NCI-H187 (cell line): Measurements from ENCODE around the gene NOXA1.
"Not testable (repeated sequence)": the region's sequence is repeated elsewhere in the genome, so short reads cannot be mapped to it uniquely, and the experiment has no call there.

ENCODE experiments used
- DNase-seq, 2 experiments: peaks; one replicate each; lab custom pipeline; 2025; lab: John Stamatoyannopoulos, UW

NOXA1 gene

GRCh38 chr9:137465000-137465719 lies 42.0 kb downstream of the NOXA1 start:
- DNase-seq: no peak

DNA sequence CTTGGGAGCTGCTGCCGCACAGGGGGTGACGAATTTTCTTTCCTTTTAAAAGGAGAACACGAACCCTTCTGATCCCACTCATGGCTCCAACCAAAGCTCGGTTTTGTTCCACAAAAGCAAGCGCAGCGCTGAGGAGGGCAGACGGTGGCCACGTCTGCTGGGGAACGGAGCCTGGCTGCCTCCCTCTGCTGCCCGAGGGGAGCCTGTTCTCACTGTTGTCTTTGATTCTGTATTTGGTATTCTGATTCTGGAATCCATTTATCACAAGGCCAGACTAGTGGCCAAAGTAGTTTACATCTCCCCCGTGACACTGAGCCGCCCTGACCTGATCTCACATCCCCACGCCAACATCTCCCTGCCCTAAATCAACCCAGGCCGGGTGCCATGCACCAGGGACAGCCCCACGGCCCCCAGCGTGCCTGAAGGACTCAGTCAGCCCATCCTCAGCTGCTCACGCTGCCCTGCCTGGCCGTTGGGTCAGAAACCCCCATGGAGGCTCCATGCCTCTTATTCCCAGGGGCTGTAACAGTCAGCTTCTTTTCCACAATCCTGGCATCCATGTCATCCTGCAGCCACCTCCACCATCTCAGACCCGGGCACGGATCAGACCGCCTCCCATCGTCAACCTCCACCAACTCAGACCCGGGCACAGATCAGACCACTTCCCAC lies 42.7 kb downstream of the NOXA1 start:
- DNase-seq: no peak

- not testable (repeated sequence) for DNase-seq
These were observed 43.3 kb downstream of the NOXA1 start for GRCh38 chr9:137466389-137467085.

DNA sequence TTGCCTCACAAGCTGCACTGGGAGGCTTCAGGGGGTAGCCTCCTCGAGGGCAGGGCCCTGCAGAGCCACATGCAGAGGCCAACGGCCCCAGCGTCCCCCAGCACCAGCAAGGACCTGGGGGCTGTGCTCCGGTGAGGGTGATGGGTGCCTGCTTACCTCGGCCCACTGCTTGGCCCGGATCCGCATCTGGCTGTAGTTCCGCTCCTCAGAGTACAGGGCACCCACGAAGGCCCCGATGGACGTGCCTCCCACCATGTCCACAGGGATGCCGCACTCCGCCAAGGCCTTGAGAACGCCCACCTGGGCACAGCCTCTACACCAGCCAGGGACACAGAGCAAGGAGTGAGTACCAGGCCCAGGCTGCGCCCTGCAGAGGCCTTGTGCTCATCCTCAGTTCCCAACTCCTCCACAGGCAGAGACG lies 44.0 kb downstream of the NOXA1 start:
- no peak for DNase-seq

- no peak for DNase-seq
These were observed 44.7 kb downstream of the NOXA1 start for GRCh38 chr9:137467896-137468295.

GRCh38 chr9:137470785-137471184 lies 47.6 kb downstream of the NOXA1 start:
- DNase-seq: no peak

DNA sequence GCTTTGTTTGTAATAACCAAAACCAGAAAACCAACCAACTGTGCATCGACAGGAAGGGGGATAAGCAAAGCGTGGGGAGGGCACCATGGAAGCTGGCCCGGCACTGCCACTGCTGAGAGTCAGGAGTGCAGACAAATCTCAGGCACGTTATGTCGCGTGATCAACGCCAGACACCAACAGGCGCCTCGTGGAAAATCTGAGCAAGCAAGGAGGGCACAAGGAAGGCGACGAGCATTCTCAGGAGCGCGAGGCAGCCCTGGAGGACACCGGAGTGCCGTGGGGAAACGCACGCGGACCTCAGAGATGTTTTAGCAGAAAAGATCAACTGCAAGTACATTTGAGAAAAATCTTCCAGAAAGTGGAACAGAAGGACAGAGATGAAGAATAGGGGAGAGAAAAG lies 51.1 kb downstream of the NOXA1 start:
- no peak for DNase-seq

GRCh38 chr9:137475666-137476065 lies 52.5 kb downstream of the NOXA1 start:
- DNase-seq: no peak

DNA sequence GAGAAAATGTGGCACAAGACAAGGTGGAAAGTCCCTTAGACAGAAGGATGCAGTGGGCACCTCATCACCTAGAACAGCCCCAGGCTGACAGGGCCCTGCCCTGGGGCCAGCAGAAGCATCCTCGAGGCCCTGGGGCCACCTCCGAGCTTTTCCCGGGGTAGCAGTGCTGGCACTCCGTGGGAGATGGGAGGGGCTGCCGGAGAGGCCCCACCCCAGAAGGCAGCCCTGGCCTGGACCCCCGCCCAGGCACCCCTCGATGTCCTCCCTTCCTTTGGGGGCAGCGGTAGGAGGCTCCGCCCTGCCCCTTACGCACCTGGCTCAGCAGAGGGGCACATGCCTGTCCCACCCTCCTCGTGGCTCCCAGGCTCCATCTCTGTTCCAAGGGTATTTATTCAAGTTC lies 53.7 kb downstream of the NOXA1 start:
- DNase-seq: no peak

DNA sequence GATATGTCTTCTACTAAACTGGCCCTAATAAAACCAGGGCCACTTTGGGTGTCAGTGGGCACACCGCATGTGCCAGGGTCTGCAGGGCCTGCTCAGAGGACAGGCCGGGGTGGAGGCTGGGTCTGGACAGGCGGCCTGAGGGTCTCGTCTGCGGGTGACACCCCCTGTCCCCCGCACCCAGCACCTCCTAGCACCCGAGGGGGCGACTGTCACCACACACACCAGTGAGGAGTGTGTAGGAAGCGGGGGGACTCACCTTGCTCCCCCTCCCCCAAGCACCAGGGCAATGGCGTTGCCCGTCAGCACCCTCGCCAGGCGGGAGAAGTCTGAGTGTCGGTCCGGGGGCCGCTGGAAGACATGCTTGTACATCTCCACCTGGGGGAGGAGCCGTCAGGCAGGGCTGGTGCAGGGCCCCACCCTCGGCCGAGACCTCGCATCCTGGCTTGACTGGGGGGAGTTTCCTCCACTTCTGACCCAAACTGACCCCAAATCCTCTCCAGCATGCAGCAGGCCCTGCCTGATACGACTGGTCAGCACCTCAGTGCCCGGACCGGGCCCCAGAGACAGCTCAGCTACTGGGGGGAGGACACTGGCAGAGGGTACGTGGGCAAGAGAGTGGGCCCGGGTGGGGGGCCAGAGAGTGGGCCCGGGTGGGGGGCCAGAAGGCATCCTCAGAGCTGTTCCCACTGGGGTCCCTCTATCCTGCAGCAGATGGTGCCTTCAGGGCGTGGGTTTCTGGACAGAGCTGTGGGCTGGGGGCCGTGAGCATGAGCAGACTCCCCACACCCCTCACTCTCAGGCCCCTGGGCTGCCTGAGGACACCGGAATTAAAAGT lies 54.8 kb downstream of the NOXA1 start:
- DNase-seq: no peak

GRCh38 chr9:137478613-137478961 lies 55.4 kb downstream of the NOXA1 start:
- no peak for DNase-seq

DNA sequence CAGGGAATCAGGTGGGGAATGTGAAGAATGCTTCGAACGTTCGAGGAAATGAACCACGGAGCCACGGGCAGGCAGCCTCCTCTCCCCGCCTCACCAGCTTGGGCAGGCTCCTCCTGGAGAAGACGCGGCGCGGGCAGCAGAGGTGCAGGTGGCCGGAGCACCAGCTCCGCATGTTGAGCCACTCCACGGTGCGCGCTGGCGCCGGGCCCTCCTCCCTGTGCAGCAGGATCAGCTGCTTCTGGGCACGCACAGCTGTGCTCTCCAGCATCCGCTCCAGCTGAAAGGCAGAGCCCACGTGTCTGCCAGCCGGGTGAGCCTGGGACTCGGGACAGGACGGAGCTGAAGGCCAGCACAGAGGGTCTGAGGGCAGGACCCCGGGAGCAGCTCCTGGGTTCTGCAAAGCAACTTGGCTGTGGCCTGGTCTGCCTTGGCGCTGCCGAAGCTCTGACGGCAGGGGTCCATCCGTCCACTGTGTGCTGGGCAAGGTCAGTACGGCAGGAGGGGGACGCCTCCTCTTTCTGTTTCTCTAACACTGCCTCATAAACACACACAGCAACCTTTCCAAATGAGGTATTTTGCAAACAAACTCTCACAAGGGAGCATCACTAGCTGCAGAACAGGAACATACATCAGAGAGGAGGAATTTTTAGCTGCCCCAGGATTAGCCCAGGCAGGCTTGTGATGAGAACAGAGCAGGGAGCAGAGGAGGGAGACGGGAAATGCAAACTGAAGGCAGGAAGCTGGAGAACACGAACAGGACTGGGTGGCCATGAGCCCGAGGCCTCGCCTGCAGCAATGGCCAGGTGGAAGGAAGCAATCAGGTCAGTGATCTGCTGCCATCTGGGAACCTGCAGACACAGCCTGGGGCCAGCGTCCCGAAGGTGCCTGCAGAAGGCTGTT lies 56.0 kb downstream of the NOXA1 start:
- no peak for DNase-seq

DNA sequence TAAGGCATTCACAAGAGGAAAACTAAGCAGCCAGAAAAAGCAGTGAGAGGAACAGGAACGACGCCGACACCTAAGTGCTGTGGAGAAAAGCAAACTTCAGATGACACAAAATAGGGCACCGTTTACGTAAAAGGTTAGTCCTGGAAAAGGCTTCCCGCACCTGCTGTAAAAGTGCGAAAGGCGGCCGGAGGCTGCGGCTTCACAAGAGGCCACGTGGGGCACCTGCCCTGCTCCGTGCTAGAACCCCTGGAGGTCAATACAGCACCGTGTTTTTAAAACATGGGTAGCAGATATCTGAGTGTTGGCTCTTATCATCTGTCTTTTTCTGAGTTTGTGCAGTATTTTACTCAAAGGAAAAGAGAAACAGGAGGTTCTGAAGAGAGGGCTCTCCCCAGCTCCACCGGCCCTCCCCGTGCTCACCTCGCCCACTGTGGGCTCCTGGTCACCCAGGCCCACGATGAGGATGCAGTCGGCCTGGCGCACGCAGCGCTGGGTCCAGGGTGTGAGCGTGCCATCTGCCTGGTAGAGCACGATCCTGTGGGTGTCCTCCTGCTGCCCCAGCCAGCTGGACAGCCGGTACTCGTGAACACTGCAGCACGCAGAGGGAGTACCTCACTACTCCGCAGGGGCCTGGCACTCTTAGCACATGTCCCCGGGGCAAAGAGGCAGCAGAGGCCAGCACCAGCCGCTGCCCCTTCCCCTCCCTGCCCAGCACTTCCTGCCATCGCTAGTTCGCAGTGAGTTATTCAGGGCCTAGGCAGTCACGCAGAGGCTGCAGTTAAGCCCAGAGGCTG lies 56.9 kb downstream of the NOXA1 start:
- DNase-seq: no peak

- no peak for DNase-seq
These were observed 57.8 kb downstream of the NOXA1 start for GRCh38 chr9:137480686-137481683.

GRCh38 chr9:137482094-137482781 lies 59.0 kb downstream of the NOXA1 start:
- DNase-seq: no peak
